Measurements from ENCODE around the gene EN1. TPM values are rescaled to one million over a fixed set of nuclear protein-coding genes. Genes with fewer than 3 reads are reported as not detected.

Gene EN1
- not detected in 2 replicates for total RNA-seq

GRCh38 chr2:118846953-118847761, at the start of gene EN1:
Gene EN1 (minus strand): TSS chr2:118847648. CDS start chr2:118847167, 481 bp downstream.
- DNase-seq (ENCODE audit: low read depth): no peak
- H3K4me3 ChIP-seq (ENCODE audit: low read depth, low read length): peak within 1 kb of the TSS; percentile 21
- no peak for TF ChIP-seq CTCF (conservative IDR thresholded peaks at IDR 0.05; ENCODE audit: low read depth, low read length)

GRCh38 chr2:118893100-118893499, 45.7 kb upstream of the EN1 start:
- DNase-seq (ENCODE audit: low read depth): no peak
- H3K4me3 ChIP-seq (ENCODE audit: low read depth, low read length): no peak overlapping the region
- no peak for TF ChIP-seq CTCF (conservative IDR thresholded peaks at IDR 0.05; ENCODE audit: low read depth, low read length)

GRCh38 chr2:118889995-118890394, 42.5 kb upstream of the EN1 start:
- no peak for TF ChIP-seq CTCF (conservative IDR thresholded peaks at IDR 0.05; ENCODE audit: low read depth, low read length)
- H3K4me3 ChIP-seq (ENCODE audit: low read depth, low read length): no peak overlapping the region
- no peak for DNase-seq (ENCODE audit: low read depth)

GRCh38 chr2:118883792-118884191, 36.3 kb upstream of the EN1 start:
- no peak for TF ChIP-seq CTCF (conservative IDR thresholded peaks at IDR 0.05; ENCODE audit: low read depth, low read length)
- no peak overlapping the region for H3K4me3 ChIP-seq (ENCODE audit: low read depth, low read length)
- no peak for DNase-seq (ENCODE audit: low read depth)

- peak overlapping the region; percentile 51 for H3K4me3 ChIP-seq (ENCODE audit: low read depth, low read length)
- DNase-seq (ENCODE audit: low read depth): no peak
- peak; percentile 99 for TF ChIP-seq CTCF (conservative IDR thresholded peaks at IDR 0.05; ENCODE audit: low read depth, low read length)
These were observed 35.4 kb upstream of the EN1 start for GRCh38 chr2:118882693-118883336.

- no peak for DNase-seq (ENCODE audit: low read depth)
- TF ChIP-seq CTCF (conservative IDR thresholded peaks at IDR 0.05; ENCODE audit: low read depth, low read length): peak; percentile 89
These were observed 34.2 kb upstream of the EN1 start for GRCh38 chr2:118881490-118882129.

More at GRCh38 chr2:118881490-118882129, 34.2 kb upstream of the EN1 start:
- no peak overlapping the region for H3K4me3 ChIP-seq (ENCODE audit: low read depth, low read length)
